ENCODE data around the gene CCDC85A.

Gene CCDC85A

DNA sequence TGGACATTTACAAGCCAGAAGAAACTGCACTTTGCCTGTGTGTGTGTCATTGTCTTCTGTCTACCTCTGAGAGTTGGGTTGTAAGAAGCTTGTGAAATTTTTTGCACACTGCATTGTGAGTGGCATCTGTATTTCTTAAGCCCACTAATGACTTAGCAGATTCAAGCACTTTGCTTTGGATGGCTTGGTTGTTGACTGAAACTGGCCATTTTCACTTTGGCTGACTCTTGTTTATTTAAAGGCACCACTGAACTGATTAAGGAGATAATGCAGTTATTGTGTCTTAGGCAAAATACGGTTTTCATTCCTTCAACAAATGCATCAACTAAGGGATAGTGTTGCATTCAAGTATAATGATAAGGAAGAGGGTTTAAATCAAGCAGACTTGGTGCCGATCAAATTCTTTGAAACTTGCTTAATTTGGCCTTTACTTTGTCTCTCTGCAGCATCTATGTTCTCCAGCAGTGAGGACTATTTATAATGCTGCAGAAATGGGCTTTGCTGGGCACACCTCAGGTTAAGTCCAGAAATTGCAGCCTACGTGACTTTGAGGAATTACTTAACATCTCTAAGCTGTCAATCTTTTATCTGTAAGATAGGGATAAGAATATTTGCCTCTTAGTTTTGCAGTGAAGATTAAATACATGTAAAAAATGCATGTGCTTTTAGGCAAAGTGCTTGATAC is 142.0 kb downstream of the CCDC85A start:
- H3K4me3 ChIP-seq (ENCODE audit: low read length), result no peak overlapping the region
- TF ChIP-seq ZNF274 (IDR thresholded peaks at IDR 0.05; ENCODE audit: low read depth, low read length), result no peak

DNA sequence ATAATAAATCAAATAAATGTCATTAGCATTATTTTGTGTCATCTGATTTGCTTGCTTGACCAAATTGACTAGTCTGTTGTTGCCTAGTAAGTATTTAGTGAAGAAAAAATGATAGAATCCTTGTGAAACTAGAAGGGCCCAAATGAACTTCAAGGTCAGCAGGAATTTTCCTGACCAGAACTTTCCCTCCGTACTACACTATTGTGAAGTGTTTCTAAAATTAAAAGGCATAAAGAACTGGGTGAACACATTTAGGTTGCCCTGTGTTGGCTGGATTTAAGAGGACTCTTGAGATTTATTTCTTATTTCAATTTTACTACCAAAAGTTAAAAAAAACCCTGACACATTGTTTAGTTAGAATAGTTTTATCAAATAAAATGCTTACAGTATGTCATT is 142.6 kb downstream of the CCDC85A start:
- TF ChIP-seq ZNF274 (IDR thresholded peaks at IDR 0.05; ENCODE audit: low read depth, low read length), result no peak
- no peak overlapping the region for H3K4me3 ChIP-seq (ENCODE audit: low read length)

DNA sequence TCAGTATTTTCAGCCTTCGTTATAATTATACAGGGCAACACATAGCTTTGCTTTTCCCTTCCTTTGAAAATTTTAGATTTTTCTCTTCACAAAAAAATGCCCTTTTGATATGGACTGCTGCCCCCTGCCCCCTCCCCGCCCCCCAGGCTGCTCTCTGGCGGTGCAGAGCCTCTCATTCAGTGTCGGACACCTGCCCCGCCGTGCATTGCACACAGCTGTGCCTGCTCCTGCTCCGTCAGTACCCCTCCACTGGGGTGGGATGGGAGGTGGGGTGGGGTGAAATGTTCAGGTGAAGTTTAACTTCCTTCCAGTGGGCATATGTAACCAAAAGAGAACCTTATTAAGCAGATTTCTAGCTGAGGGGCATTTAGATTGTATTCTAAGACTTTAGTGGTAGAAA is 148.0 kb downstream of the CCDC85A start:
- H3K4me3 ChIP-seq (ENCODE audit: low read length), result no peak overlapping the region
- no peak for TF ChIP-seq ZNF274 (IDR thresholded peaks at IDR 0.05; ENCODE audit: low read depth, low read length)

DNA sequence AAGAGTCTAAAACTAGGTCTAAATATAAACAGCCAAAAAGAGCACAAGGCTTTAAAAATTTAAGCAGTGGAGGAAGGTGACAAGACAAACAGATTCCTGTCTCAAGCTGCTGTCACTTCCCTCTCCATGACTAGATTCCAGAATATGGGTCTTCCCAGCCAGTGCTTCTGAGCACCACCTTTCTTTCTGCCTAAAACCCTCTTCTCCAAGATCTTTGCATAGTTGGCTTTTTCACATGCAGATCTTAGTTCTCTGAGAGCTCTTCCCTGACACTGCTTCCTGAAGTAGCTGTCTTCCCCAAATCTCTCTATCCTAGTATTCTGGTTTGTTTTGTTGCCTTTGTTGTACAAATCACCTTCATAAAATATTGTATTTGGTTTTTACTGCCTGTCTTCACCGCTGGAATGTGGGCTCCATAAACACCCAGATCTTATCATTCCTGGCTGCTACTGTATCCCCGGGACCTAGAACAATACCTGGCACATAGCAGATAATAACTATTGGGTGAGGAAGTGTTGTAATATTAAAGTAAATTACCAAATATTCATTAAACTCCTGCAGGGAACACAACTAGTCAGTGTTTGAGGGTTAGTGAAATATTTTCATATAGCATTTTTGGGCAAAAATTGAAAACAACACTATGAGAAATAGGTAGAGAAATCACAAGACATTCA is 150.2 kb downstream of the CCDC85A start:
- no peak overlapping the region for H3K4me3 ChIP-seq (ENCODE audit: low read length)
- TF ChIP-seq ZNF274 (IDR thresholded peaks at IDR 0.05; ENCODE audit: low read depth, low read length), result no peak

DNA sequence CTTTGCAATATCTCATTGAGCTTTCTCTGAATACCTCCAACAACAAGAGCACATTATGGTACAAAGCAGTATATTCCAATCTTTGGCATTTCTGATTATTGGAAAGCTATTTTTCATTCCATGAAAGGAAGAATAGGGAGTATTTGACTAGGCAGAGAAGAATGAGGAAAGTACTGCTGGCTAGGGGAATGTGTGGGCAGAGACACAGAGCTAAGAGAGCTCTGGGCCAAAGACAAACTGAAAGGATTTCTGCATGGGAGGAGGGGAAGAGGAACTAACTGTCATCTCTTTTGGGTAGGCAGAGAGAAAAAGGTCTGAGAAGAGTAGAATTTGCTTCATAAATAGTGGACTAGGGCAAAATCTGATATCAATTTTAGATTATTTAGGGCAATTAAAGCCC is 150.8 kb downstream of the CCDC85A start:
- TF ChIP-seq ZNF274 (IDR thresholded peaks at IDR 0.05; ENCODE audit: low read depth, low read length), result no peak
- no peak overlapping the region for H3K4me3 ChIP-seq (ENCODE audit: low read length)

DNA sequence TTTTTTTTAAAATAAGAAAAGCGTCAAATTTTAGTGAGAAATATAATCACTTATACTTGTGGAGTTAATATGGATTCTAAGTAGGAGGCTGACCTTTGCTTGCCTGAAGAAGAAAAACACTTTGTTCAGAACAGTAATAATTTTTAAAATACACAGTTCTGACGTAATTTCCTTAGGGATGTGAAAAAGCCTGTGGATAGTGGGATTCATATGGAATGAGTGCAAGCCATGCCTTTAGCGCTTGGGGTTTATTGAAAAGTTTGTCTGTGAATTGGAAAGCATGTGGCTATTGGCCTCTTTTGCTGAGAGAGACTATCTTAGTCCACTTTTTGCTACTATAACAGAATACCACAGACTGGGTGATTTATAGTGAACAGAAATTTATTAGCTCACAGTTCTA is 151.3 kb downstream of the CCDC85A start:
- H3K4me3 ChIP-seq (ENCODE audit: low read length), result no peak overlapping the region
- TF ChIP-seq ZNF274 (IDR thresholded peaks at IDR 0.05; ENCODE audit: low read depth, low read length), result no peak

DNA sequence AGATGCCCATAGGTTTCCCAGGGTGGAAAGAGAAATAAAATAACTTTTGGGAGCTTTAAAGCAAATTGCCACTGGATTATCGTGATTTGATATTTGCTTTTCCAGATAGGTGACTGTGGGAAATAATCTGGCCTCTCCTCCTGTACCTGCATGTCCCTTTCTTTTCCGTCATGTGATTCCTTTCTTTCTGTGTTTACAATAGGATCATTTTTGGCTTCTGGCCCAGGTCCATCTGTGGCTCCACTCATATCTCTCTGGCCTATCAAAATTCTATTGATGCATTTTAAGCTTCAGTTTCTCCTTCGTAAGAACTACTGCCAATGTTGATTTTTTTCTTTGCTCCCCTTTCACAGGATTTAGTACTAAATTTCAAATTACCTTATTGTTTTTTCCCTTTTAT is 153.6 kb downstream of the CCDC85A start:
- TF ChIP-seq ZNF274 (IDR thresholded peaks at IDR 0.05; ENCODE audit: low read depth, low read length), result no peak
- no peak overlapping the region for H3K4me3 ChIP-seq (ENCODE audit: low read length)

DNA sequence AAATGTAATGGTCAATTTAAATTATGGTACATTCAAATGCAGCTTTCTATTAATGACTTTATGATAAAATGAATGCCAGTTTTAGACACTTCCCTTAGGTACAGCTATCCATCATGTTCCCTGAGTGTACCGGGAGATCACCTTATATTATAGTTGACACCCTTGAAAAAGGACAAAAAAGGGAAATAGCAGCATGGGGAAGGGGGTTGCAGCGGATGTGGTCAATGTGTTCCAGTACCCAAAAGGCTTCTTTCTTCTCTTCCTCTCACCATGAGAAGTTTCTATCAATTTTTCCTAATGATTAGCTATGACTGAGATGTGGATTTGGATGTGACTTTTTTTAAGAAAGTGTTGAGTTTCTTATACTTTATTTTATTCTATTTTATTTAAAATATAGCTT is 154.4 kb downstream of the CCDC85A start:
- TF ChIP-seq ZNF274 (IDR thresholded peaks at IDR 0.05; ENCODE audit: low read depth, low read length), result no peak
- no peak overlapping the region for H3K4me3 ChIP-seq (ENCODE audit: low read length)

DNA sequence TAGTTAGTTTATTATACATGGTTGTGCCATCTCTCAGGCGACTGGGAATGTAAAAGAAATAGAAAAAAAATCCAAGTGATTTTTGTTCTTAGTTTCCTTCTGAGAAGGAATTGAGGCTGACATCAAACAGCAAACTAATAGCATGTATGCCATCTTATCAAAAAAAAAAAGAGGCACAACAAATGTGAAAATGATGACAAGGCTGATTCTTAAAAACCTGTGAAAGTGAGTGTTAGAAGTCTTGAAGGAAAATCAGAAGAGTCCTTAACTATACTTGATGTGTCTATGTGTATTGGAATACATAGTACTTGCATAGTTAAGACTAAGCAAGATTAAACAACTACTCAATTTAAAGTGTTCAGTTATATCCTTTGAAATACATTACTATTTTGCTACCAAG is 161.0 kb downstream of the CCDC85A start:
- no peak for TF ChIP-seq ZNF274 (IDR thresholded peaks at IDR 0.05; ENCODE audit: low read depth, low read length)
- H3K4me3 ChIP-seq (ENCODE audit: low read length), result no peak overlapping the region

DNA sequence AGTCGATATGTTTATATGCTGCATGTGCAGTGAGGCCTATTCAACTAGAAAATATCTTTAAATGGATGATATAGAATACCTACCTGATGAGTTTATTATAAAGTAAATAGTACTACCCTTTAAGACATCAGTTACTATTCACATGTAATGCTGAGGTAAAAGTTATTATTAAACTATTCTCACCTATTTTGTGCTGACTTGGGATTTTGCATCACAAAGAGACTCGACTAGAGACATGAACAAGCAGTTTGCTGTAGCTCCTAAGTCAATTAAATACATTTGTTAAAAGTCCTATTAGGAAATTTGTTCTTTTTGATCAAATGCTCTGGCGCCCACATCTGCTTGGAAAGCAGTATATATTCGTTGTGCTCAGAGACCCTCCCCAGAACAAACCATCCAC is 164.1 kb downstream of the CCDC85A start:
- no peak overlapping the region for H3K4me3 ChIP-seq (ENCODE audit: low read length)
- TF ChIP-seq ZNF274 (IDR thresholded peaks at IDR 0.05; ENCODE audit: low read depth, low read length), result no peak

DNA sequence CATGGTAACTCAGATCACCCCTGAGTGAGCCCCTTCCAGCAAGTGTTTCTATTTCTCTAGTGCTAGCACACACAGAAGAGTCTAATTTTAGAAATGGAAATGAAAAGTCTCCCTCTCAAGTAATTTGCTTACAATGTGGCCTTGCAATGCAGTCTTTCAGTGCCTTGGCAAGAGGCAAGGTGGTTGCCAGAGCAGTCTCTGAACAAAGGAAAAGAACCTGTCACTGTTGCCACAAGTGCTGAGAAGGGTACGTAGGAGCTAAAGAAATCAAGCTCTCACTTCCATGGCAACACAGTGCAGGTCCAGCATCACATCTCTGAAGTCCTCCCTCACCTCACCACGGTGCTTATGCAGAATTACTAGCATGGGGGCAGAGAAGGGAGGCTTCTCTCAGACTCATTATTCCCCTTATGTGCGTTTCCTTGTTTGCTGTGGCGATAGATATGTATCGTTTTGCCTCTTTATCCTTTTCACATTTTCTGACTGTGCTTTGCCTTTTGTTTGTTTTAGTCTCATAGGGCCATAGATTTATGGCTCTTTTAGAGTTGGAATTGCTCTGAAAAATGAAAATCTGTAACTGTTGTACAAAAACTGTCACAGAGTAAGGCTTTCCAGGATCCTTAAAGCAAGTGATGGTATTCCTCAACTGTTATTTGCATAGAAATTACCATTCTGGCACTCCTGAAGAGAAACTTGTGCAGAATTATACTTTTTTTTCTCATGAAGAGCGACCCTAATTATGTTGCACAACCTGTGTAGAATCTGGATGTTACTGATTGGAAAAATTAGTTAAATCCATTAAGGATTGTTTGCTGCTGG is 164.8 kb downstream of the CCDC85A start:
- H3K4me3 ChIP-seq (ENCODE audit: low read length), result no peak overlapping the region
- no peak for TF ChIP-seq ZNF274 (IDR thresholded peaks at IDR 0.05; ENCODE audit: low read depth, low read length)

DNA sequence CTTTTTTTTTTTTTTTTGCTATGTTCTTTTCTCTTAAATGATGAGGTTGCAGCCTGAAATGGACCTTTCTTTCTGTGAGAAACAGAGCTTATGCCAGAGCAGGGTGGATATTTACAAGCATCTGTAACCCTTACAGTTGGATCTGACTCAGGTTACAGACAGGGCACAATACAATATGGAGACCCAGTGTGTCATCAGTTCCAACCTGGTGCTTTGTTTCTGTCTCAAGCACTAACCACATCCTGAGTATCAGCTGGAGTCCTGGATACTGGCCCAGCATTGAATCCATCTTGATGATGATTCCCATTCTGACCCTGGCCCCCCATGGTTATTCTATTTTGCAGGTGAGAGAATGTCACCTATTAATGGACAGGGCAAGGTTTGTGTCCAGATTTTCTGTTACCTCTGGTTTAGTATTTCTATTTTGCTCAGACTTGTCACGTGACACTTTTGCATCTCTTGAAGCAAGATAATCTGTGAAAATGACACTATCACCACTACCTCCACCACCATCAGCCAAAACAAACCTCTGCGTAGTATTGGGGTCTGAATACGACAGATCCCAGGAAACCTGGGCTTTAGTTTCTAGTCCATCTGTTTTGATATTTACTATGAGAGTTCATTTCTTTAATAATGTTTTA is 174.0 kb downstream of the CCDC85A start:
- no peak for TF ChIP-seq ZNF274 (IDR thresholded peaks at IDR 0.05; ENCODE audit: low read depth, low read length)
- no peak overlapping the region for H3K4me3 ChIP-seq (ENCODE audit: low read length)

DNA sequence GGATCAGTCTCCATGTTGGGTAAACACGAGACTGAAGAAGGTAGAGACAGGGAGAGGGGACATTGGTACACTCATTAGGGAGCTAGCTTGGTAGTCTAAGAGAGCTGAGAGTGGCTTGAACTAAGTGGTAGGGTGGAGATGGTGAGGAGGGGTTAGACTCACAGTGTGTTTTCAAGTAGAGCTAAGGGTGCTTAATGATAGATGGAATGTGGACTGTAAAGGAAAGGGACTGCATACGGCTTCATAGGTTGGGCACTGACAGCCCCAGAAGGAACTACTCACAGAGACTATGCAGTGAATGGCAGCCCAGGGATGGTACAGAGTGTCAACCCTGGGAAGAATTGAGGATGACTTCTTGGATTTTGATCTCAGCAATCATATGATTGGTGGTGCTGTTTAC is 178.1 kb downstream of the CCDC85A start:
- no peak for TF ChIP-seq ZNF274 (IDR thresholded peaks at IDR 0.05; ENCODE audit: low read depth, low read length)
- H3K4me3 ChIP-seq (ENCODE audit: low read length), result no peak overlapping the region

DNA sequence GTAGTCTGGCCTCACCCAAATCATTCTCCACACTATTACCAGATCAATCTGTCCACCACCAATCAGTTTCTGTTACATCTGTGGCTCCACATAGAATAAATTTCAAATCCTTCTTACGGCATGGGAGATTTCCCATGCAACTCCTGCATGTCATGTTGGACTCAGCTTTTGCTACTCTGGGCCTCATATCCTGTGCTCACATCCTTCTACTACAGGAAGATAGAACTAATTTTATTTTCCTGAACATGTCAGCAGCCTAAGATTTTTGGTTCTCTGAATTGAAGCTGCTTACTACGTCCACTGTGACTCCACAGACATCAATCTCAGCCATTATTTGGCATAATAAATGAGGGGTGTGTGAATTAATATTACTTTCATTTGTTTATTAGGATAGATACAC is 181.1 kb downstream of the CCDC85A start:
- H3K4me3 ChIP-seq (ENCODE audit: low read length), result no peak overlapping the region
- no peak for TF ChIP-seq ZNF274 (IDR thresholded peaks at IDR 0.05; ENCODE audit: low read depth, low read length)

Data from GM08714 (cell line).